Thyroid gland (tissue), 4 donors: ENCODE data around the gene SPI1. TPM values are rescaled to one million over a fixed set of nuclear protein-coding genes. Genes with fewer than 3 reads are reported as not detected.

Experiments used
- DNase-seq, 2 donors: peaks; one replicate each; pipeline ENCODE4 v3.0.0-alpha.2; 2019
- H3K27ac ChIP-seq, 3 donors: fragments of 200-600 bp; sonication (generic); 1 replicate in 2 of 3; 2 replicates in 1 of 3; pipeline ENCODE4 v1.5.1; 2016 to 2019; ENCODE audit warnings: mild to moderate bottlenecking in 1 of 3, moderate library complexity in 1 of 3
- H3K27me3 ChIP-seq: fragments of 200-600 bp; sonication (generic); one replicate; pipeline ENCODE4 v1.5.1; 2019
- H3K36me3 ChIP-seq, 2 donors: fragments of 200-600 bp; sonication (generic); one replicate each; pipeline ENCODE4 v1.5.1; 2016 to 2019
- H3K4me1 ChIP-seq, 2 donors: fragments of 200-600 bp; sonication (generic); one replicate each; pipeline ENCODE4 v1.5.1; 2017 to 2019
- H3K4me3 ChIP-seq, 3 donors: fragments of 200-600 bp; sonication (generic); replicated peaks in 1 of 3; 1 replicate in 2 of 3; 2 replicates in 1 of 3; pipeline ENCODE4 v1.5.1; 2016; ENCODE audit warnings: mild to moderate bottlenecking in 1 of 3
- H3K9me3 ChIP-seq: fragments of 200-600 bp; sonication (generic); one replicate; pipeline ENCODE4 v1.5.1; 2017
- POLR2A ChIP-seq, 2 donors: fragments of 450-650 bp; IDR thresholded peaks; one replicate each; pipeline ENCODE4 v1.6.1; 2017; ENCODE audit warnings: antibody characterized with exemption in 2 of 2, mild to moderate bottlenecking in 2 of 2, moderate library complexity in 1 of 2
- WGBS, 2 donors: methylation state at CpG; one replicate each; pipeline ENCODE4 v1.1.5; 2017; 5-methylcytosine and 5-hydroxymethylcytosine counted together
- intact Hi-C: fragments of 100-400 bp; cut with DNase I; formaldehyde crosslinking; loops from one replicate; pipeline ENCODE4 v1.15.1; 2023
- total RNA-seq, 4 donors: library from RNA; depleted of rRNA; stranded (reverse); fragments of >200 nt; gene quantifications; one replicate each; pipeline ENCODE4 v1.2.3, GENCODE V29; 2016
- TF ChIP-seq, protein P1 (sequence below), 6 experiments: fragments of 200-600 bp in 3 of 6; fragments of 450-650 bp in 3 of 6; sonication (generic) in 3 of 6; IDR thresholded peaks; one replicate each; pipeline ENCODE4 v1.5.1; 2016 to 2019; ENCODE audit warnings: antibody characterized with exemption in 6 of 6, mild to moderate bottlenecking in 2 of 6, inconsistent platforms in 1 of 6, moderate library complexity in 1 of 6

SPI1 gene
- total RNA-seq, 4 donors from 2014 or later = 4.8 to 18.0 (median 5.8) TPM

GRCh38 chr11:47331454-47332302 lies 46.7 kb downstream of the SPI1 start:
- Histone ChIP-seq H3K36me3 (peaks cover 19 to 20% of the 10 kb centered on the region in 2 donors), H3K4me1 (no peaks in the 10 kb centered on the region), H3K9me3 (no peaks in the 10 kb centered on the region), H3K4me3 (no peak overlapping the region), H3K27ac (no peak overlapping the region), H3K27me3 (no peaks in the 10 kb centered on the region)
- no peak for DNase-seq
- 76 to 80% methylated on average over 16 to 21 of the region's 21 CpGs for WGBS, 2 donors
- intact Hi-C loops = no loop called here
- TF ChIP-seq, protein P1, sequence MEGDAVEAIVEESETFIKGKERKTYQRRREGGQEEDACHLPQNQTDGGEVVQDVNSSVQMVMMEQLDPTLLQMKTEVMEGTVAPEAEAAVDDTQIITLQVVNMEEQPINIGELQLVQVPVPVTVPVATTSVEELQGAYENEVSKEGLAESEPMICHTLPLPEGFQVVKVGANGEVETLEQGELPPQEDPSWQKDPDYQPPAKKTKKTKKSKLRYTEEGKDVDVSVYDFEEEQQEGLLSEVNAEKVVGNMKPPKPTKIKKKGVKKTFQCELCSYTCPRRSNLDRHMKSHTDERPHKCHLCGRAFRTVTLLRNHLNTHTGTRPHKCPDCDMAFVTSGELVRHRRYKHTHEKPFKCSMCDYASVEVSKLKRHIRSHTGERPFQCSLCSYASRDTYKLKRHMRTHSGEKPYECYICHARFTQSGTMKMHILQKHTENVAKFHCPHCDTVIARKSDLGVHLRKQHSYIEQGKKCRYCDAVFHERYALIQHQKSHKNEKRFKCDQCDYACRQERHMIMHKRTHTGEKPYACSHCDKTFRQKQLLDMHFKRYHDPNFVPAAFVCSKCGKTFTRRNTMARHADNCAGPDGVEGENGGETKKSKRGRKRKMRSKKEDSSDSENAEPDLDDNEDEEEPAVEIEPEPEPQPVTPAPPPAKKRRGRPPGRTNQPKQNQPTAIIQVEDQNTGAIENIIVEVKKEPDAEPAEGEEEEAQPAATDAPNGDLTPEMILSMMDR (IDR thresholded peaks at IDR 0.05) = no peak
- no peak for TF ChIP-seq POLR2A (IDR thresholded peaks at IDR 0.05)

GRCh38 chr11:47329987-47330931 lies 48.1 kb downstream of the SPI1 start:
- WGBS, 2 donors = 56 to 58% methylated on average over 9 to 13 of the region's 16 CpGs
- no peaks in the 10 kb centered on the region for H3K4me1 ChIP-seq
- H3K4me3 ChIP-seq = no peak overlapping the region
- TF ChIP-seq, protein P1 (IDR thresholded peaks at IDR 0.05) = no peak
- no peak for TF ChIP-seq POLR2A (IDR thresholded peaks at IDR 0.05)
- H3K27me3 ChIP-seq = no peaks in the 10 kb centered on the region
- peaks cover 32 to 33% of the 10 kb centered on the region in 2 donors for H3K36me3 ChIP-seq
- H3K9me3 ChIP-seq = no peaks in the 10 kb centered on the region
- intact Hi-C loops = no loop called here
- peak in 1 of 2 donors; percentile 18 for DNase-seq
- peak overlapping the region in 1 of 3 donors; percentile 63 for H3K27ac ChIP-seq

DNA sequence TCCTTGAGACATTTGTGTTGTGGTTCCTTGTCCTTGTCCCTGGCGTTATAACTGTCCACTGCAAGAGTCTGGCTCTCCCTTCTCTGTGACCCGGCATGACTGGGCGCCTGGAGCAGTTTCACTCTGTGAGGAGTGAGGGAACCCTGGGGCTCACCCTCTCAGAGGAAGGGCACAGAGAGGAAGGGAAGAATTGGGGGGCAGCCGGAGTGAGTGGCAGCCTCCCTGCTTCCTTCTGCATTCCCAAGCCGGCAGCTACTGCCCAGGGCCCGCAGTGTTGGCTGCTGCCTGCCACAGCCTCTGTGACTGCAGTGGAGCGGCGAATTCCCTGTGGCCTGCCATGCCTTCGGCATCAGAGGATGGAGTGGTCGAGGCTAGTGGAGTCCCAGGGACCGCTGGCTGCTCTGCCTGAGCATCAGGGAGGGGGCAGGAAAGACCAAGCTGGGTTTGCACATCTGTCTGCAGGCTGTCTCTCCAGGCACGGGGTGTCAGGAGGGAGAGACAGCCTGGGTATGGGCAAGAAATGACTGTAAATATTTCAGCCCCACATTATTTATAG lies 48.8 kb downstream of the SPI1 start:
- no peak for DNase-seq
- WGBS, 2 donors = 78 to 86% methylated on average over 8 to 12 of the region's 12 CpGs
- Histone ChIP-seq H3K4me3 (no peak overlapping the region), H3K27me3 (no peaks in the 10 kb centered on the region), H3K9me3 (no peaks in the 10 kb centered on the region), H3K27ac (peak overlapping the region in 1 of 3 donors; percentile 63), H3K4me1 (no peaks in the 10 kb centered on the region), H3K36me3 (peaks cover 33 to 37% of the 10 kb centered on the region in 2 donors)
- intact Hi-C loops = no loop called here
- TF ChIP-seq, protein P1 (IDR thresholded peaks at IDR 0.05) = no peak

- H3K4me1 ChIP-seq = no peaks in the 10 kb centered on the region
- no peaks in the 10 kb centered on the region for H3K9me3 ChIP-seq
- peaks cover 33 to 37% of the 10 kb centered on the region in 2 donors for H3K36me3 ChIP-seq
- no peak overlapping the region for H3K4me3 ChIP-seq
- TF ChIP-seq POLR2A (IDR thresholded peaks at IDR 0.05) = no peak
- no peak for DNase-seq
- intact Hi-C loops = no loop called here
- no peaks in the 10 kb centered on the region for H3K27me3 ChIP-seq
- 93% methylated on average over 27 to 28 of the region's 29 CpGs for WGBS, 2 donors
- H3K27ac ChIP-seq = peak overlapping the region in 1 of 3 donors; percentile 12
These were observed 49.6 kb downstream of the SPI1 start for GRCh38 chr11:47328449-47329390.
